Colonic mucosa (tissue), 4 donors: ENCODE data around the gene FOLR2. TPM values are rescaled to one million over a fixed set of nuclear protein-coding genes. Genes with fewer than 3 reads are reported as not detected.
"Not testable (repeated sequence)": the region's sequence is repeated elsewhere in the genome, so short reads cannot be mapped to it uniquely, and the experiment has no call there.

Experiments used
- DNase-seq: peaks from one replicate; pipeline ENCODE4 v3.0.0-alpha.2; 2020
- H3K27ac ChIP-seq: fragments of 200-600 bp; one replicate; pipeline ENCODE4 v1.8.0; 2021
- H3K27me3 ChIP-seq: fragments of 200-600 bp; one replicate; pipeline ENCODE4 v1.8.0; 2021
- H3K36me3 ChIP-seq: fragments of 200-600 bp; one replicate; pipeline ENCODE4 v1.8.0; 2021
- H3K4me1 ChIP-seq: fragments of 200-600 bp; one replicate; pipeline ENCODE4 v1.8.0; 2021; ENCODE audit warnings: mild to moderate bottlenecking
- H3K4me3 ChIP-seq: fragments of 200-600 bp; one replicate; pipeline ENCODE4 v1.8.0; 2021
- H3K9ac ChIP-seq, 2 donors: one replicate each; pipeline ENCODE4 v1.7.0; 2013; ENCODE audit warnings: control low read depth in 2 of 2, low read depth in 2 of 2, low read length in 2 of 2
- H3K9me3 ChIP-seq: fragments of 200-600 bp; one replicate; pipeline ENCODE4 v1.8.0; 2021
- CTCF ChIP-seq: fragments of 200-600 bp; IDR thresholded peaks from one replicate; pipeline ENCODE4 v1.8.0; 2022; ENCODE audit warnings: antibody characterized with exemption, mild to moderate bottlenecking
- intact Hi-C: fragments of 100-400 bp; cut with DNase I; formaldehyde crosslinking; loops from one replicate; pipeline ENCODE4 v1.14.1; 2022
- total RNA-seq, 2 donors: library from RNA; stranded (reverse); fragmentation: NEBNext Ultra II Directional in 1 of 2; extraction: Animal tissue kit (Norgen Biotek cat#: 25700) in 1 of 2; gene quantifications; one replicate each; pipeline ENCODE4 v1.2.1, GENCODE V29; 2021
- donor health status: healthy.
- donor health status: DM: no; HTN: no; CAD: no.
- donor health status: DM: no; HTN: no; CAD: no.

The FOLR2 gene
- total RNA-seq: 10 to 100 TPM in 1 of 2 donors, 1 to 10 TPM in 1; 4.5 to 15.4 TPM

DNA sequence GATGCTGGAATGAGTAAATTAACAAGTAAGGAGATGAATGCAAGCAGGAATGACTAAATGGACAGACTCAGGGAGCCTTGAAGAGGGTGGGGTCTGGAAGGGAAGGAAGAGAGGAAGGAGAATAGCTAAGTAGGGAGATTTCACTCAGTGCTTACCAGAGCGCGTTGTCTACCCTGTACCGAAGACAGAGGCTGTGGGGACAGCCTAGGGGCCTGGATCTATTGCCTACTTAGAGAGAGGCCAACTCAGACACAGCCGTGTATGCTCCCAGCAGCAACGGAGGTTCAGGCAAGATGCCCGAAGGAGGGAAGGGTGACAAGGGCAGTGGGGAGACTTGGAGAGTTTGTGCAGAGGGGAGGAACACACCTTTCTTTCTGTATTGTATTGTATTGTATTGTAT, at the start of gene FOLR2:
TSS of gene FOLR2 (plus strand) at position 157 of the 400 bp plus-strand sequence. CDS start 1,791 bp downstream, outside the sequence.
- intact Hi-C loops: no loop called here
- H3K4me1 ChIP-seq: no peaks in the 10 kb centered on the region
- DNase-seq: no peak
- no peak for TF ChIP-seq CTCF
- H3K9me3 ChIP-seq: no peaks in the 10 kb centered on the region
- no peak within 1 kb of the TSS for H3K27ac ChIP-seq
- H3K27me3 ChIP-seq: no peaks in the 10 kb centered on the region
- no peaks in the 10 kb centered on the region for H3K36me3 ChIP-seq
- no peak within 1 kb of the TSS for H3K4me3 ChIP-seq
- H3K9ac ChIP-seq: no peak within 1 kb of the TSS

- peak; percentile 26 for DNase-seq
These were observed 47.5 kb upstream of the FOLR2 start for GRCh38 chr11:72169046-72169555.

GRCh38 chr11:72169754-72170153, 46.8 kb upstream of the FOLR2 start:
- H3K9me3 ChIP-seq, H3K9ac ChIP-seq, H3K4me3 ChIP-seq, intact Hi-C loops, H3K27me3 ChIP-seq, H3K4me1 ChIP-seq, H3K36me3 ChIP-seq: not testable (repeated sequence)
- peak overlapping the region; percentile 72 for H3K27ac ChIP-seq
- DNase-seq: peak; percentile 25

More at GRCh38 chr11:72169046-72169555, 47.5 kb upstream of the FOLR2 start:
- H3K27me3 ChIP-seq, H3K4me3 ChIP-seq, intact Hi-C loops, H3K36me3 ChIP-seq, H3K4me1 ChIP-seq, H3K9ac ChIP-seq, H3K9me3 ChIP-seq: not testable (repeated sequence)
- H3K27ac ChIP-seq: peak overlapping the region; percentile 72

GRCh38 chr11:72172043-72172442, 44.6 kb upstream of the FOLR2 start:
- intact Hi-C loops, H3K36me3 ChIP-seq, H3K27ac ChIP-seq: not testable (repeated sequence)

DNA sequence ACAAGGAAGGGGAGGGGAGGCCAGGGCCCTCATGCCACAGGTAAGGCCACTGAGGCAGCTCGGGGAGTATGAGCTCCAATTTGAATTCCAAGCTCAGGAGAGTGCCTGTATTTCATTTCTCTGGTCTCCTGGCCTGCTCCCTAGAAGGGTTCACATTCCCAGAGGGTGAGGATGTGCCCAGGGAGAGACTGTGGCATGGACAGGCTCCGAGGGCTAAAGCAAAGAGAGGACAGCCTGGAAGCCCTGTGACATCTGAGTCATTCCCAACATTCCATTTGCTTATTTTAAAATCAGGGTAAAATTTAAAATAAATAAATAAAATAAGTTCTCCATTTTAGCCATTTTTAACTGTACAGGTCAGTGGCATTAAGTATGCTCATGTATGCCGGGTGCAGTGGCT, 43.3 kb upstream of the FOLR2 start:
- Histone ChIP-seq H3K36me3 (no peaks in the 10 kb centered on the region), H3K27ac (no peak overlapping the region), H3K4me3 (no peak overlapping the region), H3K4me1 (no peaks in the 10 kb centered on the region), H3K9me3 (no peaks in the 10 kb centered on the region), H3K9ac (no peak overlapping the region), H3K27me3 (no peaks in the 10 kb centered on the region)
- TF ChIP-seq CTCF: no peak
- intact Hi-C loops: no loop called here
- no peak for DNase-seq

More at GRCh38 chr11:72172043-72172442, 44.6 kb upstream of the FOLR2 start:
- H3K4me3 ChIP-seq, H3K9me3 ChIP-seq, H3K27me3 ChIP-seq, DNase-seq, H3K4me1 ChIP-seq, H3K9ac ChIP-seq: not testable (repeated sequence)

DNA sequence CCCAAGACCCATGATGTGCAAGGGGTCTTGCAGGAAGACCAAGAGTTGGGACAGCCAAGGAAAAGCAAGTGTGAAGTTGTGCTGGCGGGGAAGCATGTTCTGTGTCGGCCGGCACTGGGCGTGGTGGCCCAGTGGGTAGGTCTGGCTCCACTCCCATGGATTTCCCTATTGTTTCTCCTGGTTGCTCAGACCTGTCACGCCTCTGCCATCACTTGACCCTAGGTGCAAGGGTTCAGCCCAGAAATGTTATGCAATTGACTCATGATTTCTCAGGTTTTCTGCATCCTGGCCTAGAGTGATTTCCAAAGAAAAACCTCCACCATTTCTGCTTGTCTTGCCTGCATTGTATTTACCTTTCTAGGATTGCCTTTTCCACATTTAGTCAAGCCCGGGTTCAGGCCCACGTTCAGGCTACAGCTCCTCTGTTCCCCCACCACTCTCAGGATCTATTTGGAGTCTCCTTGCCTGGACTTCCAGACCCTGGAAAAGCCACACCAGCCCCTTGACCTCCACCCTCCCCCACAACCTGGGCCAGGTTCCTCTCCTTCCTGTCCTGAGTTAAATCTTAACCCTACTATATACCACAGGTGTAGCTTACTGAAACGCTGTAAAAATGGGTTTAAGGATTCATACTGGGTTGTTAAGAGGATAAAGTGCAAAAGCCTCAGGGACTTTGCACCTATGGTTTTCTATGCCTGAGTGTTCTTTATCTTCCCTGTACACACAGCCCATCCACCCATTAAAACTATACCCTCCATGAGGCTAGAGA, 42.1 kb upstream of the FOLR2 start:
- H3K4me3 ChIP-seq: no peak overlapping the region
- no peaks in the 10 kb centered on the region for H3K9me3 ChIP-seq
- H3K27me3 ChIP-seq: no peaks in the 10 kb centered on the region
- H3K36me3 ChIP-seq: no peaks in the 10 kb centered on the region
- no peaks in the 10 kb centered on the region for H3K4me1 ChIP-seq
- no peak overlapping the region for H3K9ac ChIP-seq
- no peak for TF ChIP-seq CTCF
- H3K27ac ChIP-seq: peak overlapping the region; percentile 68
- peak; percentile 82 for DNase-seq
- intact Hi-C loops: no loop called here

GRCh38 chr11:72177656-72178055, 38.9 kb upstream of the FOLR2 start:
- H3K27ac ChIP-seq: no peak overlapping the region
- intact Hi-C loops: no loop called here

More at GRCh38 chr11:72177656-72178055, 38.9 kb upstream of the FOLR2 start:
- H3K4me3 ChIP-seq: no peak overlapping the region
- H3K27me3 ChIP-seq: no peaks in the 10 kb centered on the region
- no peak overlapping the region for H3K9ac ChIP-seq
- no peaks in the 10 kb centered on the region for H3K4me1 ChIP-seq
- H3K36me3 ChIP-seq: no peaks in the 10 kb centered on the region
- no peak for TF ChIP-seq CTCF
- H3K9me3 ChIP-seq: no peaks in the 10 kb centered on the region
- DNase-seq: peak; percentile 22
